GM18502 (cell line): ENCODE data around the gene SERGEF.

ENCODE experiments used
- ATAC-seq: cut with Tn5 transposase; IDR thresholded peaks from one replicate; pipeline ENCODE4 v1.9.1; 2021; ENCODE audit warnings: mild to moderate bottlenecking; ENCODE audit not compliant: unreplicated experiment, poor library complexity

The SERGEF gene

DNA sequence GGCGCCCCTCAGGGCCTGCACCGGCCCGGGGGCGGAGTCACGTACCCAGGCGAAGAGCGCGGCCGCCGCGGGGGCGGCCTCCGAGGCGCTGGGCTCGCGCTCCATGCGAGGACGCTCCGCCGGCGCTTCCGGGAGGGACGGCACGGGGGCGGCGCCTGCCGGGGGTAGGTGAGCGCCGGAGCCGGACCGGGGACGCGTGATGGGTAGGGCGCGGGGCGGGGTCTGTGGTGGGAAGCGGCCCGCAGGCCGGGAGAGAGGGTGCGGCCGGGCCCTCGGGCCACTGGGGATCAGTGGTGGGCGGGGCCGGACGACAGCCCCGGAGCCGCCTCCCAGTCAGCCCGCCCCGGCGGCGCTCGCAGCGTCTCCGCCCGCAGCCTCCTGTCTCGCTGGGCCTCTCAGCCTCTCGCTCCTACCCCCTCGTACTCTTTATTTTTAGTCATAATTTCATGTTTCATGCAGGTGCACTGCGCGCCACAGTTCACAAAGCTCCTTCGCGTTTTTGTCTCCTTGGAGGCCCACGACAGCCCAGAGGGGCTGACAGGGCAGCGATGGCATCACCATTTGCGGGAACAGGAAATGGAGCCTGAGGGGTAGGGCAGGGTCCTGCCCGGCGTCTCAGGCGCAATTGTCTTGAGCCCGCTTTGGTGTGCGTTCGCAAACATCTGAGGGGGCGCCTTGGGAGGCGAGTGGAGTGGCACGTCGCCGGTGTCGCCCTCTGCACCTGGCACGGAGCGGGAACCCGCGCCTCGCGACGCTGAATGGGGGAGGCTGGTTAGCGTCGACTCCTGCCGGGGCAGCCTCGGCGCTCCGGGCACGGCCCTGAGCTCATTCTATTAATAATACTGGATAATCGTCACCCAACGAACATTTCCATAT is at the start of gene SERGEF:
TSS of gene SERGEF (minus strand) at position 142 of the 876 bp plus-strand sequence. CDS start at position 105, 37 bp downstream.
- peak; percentile 97 for ATAC-seq

DNA sequence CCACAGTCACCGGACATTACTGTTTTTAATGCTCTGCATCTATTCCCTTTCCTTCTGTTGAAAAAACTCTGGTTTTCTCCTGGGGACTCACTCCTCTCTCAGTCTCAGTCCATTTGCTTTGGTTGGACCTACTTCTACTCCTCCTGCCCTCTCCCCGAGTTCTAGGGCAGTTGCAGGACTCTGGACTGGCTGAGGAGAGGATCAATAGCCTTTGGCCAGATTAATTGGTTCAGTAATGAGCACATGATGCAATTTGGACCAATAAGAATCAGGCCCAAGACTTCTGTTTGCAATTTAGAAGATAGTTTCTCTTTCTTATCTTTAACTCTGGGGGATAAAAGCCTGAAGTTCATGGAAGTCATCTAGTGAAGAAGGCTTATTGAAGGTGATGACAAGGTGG is 48.5 kb upstream of the SERGEF start:
- ATAC-seq, result no peak

DNA sequence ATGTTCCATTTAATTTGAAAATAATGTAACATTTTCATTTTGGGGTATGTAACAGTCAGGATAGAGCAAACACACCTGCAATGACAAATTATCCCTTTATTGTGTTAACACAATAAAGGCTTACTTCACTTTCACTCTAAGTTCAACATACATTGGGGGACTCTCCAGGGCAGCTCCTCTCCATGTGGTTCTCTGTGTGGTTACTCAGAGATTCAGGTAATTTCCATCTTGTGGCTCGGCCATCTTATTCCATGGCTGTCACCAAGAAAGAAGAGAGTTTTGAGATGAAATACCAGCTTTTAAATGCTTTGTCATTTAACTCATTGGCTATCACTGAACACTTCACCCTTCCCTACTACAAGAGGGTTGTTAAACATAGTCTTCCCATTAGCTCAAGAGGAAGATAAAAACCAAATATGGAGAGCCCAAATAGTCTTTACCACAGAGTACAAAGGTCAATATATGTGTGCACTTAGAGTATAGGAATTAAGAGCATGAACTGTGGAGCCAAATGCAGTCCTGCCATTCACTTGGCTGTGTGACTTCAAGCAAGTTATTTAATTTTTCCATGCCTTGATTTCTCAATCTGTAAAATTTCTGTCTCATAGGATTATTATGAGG is 43.8 kb upstream of the SERGEF start:
- ATAC-seq, result no peak

DNA sequence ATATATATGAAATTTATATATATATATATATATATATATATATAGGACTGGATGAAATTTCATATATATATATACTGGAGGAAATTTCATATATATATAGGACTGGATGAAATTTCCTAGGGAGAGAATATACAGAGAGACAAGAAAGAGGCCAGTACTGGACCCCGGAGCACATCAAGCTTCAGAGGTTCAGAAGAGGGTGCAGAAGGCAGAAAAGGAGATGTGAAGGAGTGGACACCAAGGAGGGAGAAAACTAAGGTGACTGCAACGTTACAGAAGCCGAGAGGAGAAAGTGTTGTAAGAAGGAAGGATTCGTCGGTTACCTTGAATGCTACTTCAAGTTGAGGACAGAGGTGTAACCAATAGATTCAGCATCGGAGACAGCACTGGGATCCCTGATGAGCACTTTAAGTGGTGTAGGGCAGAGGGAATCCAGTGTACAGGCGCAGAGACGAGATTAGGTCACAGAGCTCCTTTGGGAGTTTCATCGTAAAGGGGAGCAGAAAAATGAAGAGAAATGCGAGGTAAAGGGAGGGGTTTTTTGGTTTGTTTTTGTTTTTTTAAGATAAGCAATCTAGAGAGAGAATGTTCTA is 41.8 kb upstream of the SERGEF start:
- no peak for ATAC-seq

DNA sequence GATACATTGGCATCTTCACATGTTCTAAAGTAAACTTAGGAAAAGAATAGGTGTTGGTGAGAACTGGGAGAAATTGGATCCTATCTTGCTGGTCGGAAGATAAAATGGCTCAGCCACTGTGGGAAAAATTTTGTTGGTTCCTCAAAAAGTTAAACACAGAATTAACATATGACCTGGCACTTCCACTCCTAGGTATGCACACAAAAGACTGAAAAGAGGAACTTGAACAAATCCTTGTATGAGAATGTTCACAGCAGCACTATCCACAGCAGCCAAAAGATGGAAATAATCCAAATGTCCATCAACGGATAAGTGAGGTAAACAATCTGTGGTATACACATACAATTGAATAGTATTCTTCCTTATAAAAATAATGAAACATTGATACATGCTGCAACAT is 38.0 kb upstream of the SERGEF start:
- no peak for ATAC-seq

DNA sequence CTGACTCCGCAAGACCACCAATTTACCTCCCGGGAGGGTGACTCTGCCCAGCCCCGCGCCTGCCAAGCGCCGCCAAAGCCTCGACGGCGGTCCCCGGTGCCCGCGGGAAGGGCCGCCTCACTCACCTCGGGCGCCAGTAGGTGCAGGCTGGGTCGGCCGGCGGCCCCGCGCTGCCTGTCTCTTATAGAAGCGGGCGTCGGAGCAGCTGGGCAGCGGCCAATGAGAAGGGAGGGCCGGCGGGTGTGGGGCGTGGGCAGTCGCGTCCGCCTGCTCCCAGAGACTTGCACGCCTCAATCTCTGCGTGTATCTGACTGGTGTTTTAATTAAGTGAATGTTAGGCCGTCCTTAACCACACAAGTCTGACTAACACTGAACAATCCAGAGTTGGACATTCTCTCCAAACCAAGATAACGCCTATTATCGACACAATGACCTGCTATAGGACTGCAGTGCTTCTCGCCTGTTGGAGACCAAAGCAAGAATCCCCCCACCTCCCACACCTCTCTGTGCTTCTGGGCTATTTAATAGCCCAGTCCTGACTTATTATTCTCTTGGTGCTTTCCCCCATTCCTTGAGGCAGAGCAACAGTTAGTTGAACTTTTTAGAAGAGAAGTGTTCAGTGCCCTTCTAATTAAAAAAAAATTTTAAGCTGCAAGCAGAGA is 33.4 kb upstream of the SERGEF start, which contains the start of gene TPH1:
TSS of gene TPH1 (minus strand) at position 154 of the 662 bp plus-strand sequence. CDS start 5,507 bp downstream, outside the sequence.
- no peak for ATAC-seq

DNA sequence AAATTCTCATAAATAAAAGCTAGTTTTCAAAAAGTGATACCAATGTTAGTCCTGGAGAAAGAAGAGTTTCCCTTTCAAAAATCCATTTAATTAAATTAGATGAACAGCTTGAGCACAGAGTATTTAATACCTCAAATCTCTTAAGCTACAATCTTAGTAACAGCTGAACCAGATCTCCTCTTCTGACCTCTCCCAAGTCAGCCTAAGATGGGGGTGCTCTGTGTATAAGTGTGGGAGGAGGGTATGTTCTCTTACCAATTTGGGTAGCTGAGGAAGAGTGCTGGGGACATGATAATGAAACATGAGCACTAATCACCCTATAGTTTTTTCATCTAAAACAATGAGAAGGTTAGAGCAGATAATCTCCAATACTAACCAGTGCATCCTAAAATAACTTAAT is 23.6 kb upstream of the SERGEF start:
- ATAC-seq, result no peak

DNA sequence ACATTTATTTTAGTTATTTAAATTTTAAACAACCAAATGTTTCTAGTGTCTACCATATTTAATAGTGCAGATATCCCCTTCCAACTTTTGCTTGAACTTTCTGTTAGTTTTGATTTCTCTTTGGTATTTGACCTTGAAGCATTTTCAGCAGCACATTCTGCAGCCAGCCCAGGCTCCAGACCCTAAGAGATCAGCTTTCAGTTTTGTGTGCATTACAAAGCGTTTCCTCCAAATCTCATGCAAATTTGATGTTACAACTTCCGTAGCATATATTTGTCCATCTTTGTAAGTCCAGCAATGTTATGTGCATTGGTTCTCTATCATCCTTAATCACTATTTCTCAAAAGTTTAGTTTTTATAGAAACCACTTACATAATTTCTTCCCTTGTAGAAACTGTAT is 14.6 kb upstream of the SERGEF start:
- ATAC-seq, result no peak

DNA sequence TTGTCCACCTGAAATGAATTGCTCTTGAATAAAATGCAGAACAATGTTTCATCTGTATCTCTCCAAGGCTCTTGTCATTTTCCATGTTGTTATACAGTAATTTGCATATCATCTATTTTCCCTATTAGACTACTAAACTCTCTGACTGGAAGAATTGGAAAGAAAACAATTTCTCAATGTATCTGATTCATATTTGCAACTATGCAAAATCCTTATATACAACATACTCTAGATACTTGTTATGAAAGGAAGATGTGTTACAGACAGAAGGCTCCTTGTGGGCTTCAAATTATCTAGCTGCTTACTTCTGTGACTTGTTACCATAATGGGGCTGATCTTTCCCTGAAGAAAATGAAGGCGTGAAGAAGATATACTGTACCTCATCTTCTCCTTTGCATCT is 9.6 kb upstream of the SERGEF start:
- no peak for ATAC-seq

DNA sequence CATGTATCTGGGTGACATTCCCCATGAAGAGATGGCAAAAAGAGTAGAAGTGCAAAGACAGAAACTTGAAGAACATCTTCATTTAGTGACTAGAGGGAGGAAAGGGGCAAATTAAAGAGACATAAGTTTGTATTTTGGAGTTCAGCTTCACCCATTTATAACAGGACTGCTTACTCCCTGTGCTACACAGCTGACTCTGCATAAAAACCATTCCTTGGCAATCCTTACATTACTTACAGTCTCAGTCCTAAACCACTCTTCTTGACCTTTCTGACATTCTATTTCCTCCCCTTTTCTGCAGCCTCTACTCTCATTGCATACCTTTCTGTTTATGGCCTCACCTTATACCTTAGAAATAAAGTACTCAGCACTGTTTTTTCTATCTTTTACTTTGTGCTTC is 6.8 kb upstream of the SERGEF start:
- no peak for ATAC-seq

DNA sequence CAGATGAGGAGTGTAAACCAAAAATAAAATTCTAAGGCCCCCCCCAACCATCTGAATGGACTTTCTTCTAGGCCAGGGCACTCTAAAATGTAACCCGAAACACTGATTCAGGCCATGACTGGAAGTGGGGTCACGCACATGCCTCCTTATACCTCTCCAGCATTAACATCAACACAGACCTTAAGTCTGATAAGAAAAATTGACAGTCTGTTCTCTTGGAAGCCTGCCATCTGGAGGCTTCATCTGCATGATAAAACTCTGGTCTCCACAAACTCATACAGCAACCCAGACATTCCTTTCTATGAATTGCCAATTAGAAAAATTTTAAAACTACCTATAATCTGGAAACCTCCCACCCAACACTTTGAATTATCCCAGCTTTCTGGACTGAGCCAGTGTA is 3.9 kb upstream of the SERGEF start:
- no peak for ATAC-seq

DNA sequence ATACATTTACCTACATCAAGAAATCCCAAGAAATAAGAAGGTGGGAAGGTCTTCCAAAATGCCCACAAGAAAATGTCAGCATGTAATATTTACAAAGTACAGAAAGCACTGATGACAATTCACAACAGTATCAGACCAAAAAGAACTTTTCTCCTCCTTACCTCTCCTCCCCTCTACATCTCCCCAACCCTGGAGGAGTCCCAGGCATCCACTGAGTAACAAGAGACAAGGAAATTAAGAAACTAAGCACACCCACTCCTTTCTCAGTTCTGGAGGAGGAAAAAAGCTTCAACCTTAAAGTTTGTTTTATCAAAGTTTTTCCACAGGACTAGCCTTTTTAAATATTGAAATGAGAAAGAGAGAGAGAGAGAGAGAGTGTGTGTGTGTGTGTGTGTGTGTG is 2.0 kb upstream of the SERGEF start:
- no peak for ATAC-seq

DNA sequence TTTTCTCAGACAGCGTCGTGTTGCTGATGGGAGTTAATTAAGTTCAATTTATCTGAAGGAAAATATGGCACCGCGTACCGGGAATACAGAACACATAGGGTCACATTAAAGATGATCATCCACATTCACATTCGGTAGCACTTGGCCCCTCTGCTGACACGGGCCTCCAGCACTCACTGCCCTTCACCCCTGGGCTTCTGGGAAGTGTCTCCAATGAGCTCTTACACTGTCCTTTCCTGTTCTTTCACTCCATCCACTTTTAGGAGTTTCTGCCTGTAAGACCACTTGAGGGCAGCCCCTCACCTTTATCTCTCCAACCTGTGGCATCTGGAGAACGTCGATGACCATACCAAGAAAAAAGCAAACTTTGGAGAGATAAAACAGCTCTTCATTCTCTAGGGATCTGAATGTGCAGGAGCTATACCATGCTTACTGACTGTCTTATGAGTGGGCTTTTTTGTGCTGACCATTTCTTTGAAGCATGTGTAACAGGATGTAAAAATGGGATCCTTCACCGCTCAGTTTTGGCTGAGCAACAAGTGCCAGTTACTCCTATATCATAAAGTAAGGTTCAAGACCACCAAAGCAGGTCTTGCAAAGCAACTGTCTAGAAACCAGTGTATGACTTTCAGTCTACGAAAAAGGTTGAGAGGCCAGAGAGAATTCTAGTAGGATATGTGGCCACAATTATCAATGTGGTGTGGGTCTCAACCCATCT is 1.1 kb upstream of the SERGEF start:
- ATAC-seq, result no peak

DNA sequence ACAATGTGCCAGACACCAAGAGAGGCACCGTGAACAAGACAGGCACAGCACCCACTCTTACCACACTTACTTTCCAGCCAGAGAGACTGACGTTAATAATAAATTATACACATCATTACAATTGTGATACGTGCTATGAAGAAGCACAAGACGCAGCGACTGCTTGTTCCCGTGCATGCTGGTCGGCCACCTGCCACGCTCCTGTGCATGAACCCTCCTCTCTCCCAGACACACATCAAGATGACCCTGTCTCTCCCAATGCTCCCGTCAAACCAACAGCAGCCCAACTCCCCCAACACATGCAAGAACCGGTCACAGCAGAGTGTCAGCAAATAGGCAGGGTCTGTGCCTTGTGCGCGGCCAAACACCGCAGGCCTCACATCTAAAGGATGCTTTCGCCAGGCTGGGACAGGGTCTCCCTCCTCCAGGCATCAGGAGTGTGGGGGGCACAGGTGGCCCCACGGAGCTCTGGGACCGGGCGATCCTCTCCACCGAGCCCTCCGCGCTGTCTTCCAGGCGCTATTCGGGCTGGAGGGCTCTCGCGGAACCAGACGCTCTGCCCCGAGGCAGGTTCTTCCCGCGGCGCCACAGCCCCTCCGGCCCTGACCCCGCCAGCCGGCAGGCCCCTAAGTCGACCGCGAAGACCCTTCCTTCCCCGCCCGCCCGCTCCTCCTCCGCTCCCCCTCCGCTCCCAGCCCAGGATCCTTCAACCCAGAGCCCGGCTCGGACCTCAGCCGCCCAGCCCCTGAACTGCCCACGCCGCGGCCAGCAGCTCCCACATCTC is 533 bp downstream of the SERGEF start:
- ATAC-seq, result no peak

DNA sequence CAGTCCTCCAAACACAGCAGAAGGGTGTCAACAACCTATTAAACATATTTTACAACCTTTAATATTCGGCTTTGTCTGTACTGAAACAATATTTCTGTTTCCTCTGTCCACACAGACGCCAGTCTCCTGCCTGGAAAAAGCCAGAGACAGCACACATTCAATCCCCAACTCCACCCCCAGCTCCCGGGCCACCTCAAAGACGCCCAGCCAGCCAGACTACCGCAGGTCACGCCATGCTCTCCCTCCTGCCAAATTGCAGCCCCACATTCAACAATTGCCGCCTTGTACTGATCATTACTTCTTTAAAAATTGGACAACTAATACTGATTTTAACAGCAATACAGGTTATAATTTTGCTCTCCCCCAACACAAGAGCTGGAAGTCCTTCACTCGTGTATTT is 1.2 kb downstream of the SERGEF start:
- no peak for ATAC-seq

DNA sequence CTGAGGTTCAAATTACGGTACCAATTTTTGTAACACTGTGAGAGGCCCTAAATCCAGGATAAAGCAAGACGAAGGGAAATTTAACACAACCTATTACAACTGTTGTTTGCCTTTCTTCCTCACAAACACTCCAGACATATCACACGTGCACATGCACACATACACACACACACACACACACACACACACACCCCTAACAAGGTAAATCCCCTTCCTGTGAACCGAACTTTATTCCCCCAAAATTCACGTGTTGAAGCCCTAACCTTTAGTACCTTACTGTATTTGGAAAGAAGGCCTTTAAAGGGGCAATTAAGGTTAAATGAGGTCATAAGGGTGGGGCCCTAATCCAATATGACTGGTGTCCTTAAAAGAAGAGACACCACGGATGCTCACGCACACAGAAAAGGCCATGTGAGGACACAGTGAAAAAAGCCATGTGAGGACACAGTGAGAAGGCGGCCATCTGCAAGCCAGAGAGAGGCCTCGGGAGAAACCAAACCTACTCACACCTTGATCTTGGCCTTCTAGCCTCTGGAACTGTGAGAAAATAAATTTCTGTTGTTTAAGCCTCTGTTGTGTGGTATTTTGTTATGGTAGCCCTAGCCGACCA is 1.8 kb downstream of the SERGEF start:
- ATAC-seq, result no peak

DNA sequence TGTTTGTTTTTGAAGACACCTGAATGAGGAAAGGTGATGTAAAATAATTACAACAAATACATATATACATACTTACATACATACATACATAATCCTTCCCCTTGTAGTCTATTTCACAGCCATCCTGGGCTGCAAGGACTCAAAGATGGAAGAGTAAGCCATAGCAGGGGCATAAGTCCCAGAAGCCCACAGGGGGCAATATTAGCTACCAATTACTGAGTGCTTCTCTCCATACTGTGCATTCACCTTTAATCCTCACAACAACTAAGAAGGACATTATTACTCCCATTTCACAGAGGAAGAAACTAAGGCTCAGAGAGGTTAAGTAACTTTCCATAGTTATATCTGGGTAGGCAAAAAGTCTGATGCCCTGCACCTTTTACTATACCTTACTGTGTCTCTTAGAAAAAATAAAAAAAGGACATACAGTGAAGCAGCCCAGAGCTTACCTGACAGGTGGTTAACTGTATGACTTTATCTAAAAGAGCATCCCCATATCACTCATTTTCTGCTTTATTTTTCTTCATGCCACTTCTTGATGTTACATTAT is 2.7 kb downstream of the SERGEF start:
- no peak for ATAC-seq

DNA sequence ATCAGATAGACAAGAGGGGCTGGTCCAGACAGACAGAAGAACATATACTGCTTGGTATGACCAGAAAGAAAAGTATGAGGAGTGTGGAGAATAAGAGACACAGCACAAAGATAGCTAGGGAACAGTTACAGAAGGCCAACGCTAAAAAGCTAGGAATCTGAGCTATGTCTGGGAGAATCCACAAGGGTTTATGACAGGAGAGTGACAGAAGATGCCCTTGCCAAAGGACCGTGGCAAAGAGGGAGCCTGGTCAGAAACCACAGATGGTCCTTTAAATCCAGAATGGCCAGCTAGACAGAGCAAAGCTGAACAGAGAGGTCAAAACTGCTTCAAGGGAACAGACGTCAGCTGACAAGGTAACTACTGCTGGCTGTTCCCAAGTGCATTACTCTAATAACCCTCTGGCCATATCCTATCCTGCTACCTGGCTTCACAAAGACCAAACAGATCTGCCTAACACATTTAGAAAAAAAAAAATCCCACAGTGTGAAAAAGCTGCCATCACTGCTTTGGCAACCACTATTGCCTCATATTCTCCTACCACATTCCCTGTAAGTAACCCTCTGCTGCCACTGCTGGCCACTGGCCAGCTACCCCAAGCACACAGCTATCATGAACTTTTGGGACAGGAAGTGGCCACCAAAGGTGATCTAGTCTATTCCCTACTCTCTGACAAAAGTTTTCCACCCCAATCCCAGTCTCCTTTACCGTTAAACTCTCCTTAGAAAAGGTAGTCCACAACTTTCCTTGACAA is 7.3 kb downstream of the SERGEF start:
- no peak for ATAC-seq
